HEK293T (cell line): ENCODE data around the gene KL.

Experiments used
- ARNT ChIP-seq: fragments of 450-650 bp; IDR thresholded peaks from 2 replicates; pipeline ENCODE4 v1.6.1; 2017; ENCODE audit warnings: mild to moderate bottlenecking
- ELF4 ChIP-seq: fragments of 450-650 bp; IDR thresholded peaks from 2 replicates; pipeline ENCODE4 v1.6.1; 2017; ENCODE audit warnings: antibody characterized with exemption
- FOXA1 ChIP-seq: fragments of 450-650 bp; IDR thresholded peaks from 2 replicates; pipeline ENCODE4 v1.6.1; 2016; ENCODE audit warnings: mild to moderate bottlenecking
- FOXK2 ChIP-seq: fragments of 450-650 bp; IDR thresholded peaks from 2 replicates; pipeline ENCODE4 v1.6.1; 2016; ENCODE audit warnings: mild to moderate bottlenecking
- FOXM1 ChIP-seq: fragments of 450-650 bp; IDR thresholded peaks from 2 replicates; pipeline ENCODE4 v1.6.1; 2017; ENCODE audit warnings: mild to moderate bottlenecking, borderline replicate concordance
- LEF1 ChIP-seq: fragments of 450-650 bp; IDR thresholded peaks from 2 replicates; pipeline ENCODE4 v1.6.1; 2017; ENCODE audit warnings: mild to moderate bottlenecking, borderline replicate concordance
- NFRKB ChIP-seq: fragments of 450-650 bp; IDR thresholded peaks from 2 replicates; pipeline ENCODE4 v1.6.1; 2016; ENCODE audit warnings: mild to moderate bottlenecking, moderate library complexity
- TARDBP ChIP-seq: fragments of 450-650 bp; IDR thresholded peaks from 2 replicates; pipeline ENCODE4 v1.6.1; 2016

- TF ChIP-seq NFRKB (no peak), FOXA1 (no peak), ARNT (no peak), LEF1 (no peak), ELF4 (no peak), FOXK2 (no peak), TARDBP (no peak), FOXM1 (no peak)
Measured at GRCh38 chr13:32984857-32985626, 31.2 kb upstream of the KL start.
